Mesothelial cell of epicardium (in vitro differentiated cells): ENCODE results near the gene C3. TPM values are rescaled to one million over a fixed set of nuclear protein-coding genes. Genes with fewer than 3 reads are reported as not detected.

ENCODE experiments used
- DNase-seq, 2 experiments: peaks; one replicate each; pipeline ENCODE4 v3.0.0; 2021; ENCODE audit warnings: low spot score in 2 of 2; ENCODE audit not compliant: unreplicated experiment in 2 of 2
- H3K27ac Mint-ChIP-seq: 2 replicates; pipeline ENCODE4 v1.8.0; 2021; ENCODE audit warnings: mixed read lengths
- H3K27me3 Mint-ChIP-seq: 2 replicates; pipeline ENCODE4 v1.8.0; 2021; ENCODE audit warnings: low read depth, mixed read lengths
- H3K36me3 Mint-ChIP-seq: 2 replicates; pipeline ENCODE4 v1.8.0; 2021; ENCODE audit warnings: mixed read lengths
- H3K4me1 Mint-ChIP-seq: 2 replicates; pipeline ENCODE4 v1.8.0; 2021; ENCODE audit warnings: mixed read lengths
- H3K4me3 Mint-ChIP-seq: 2 replicates; pipeline ENCODE4 v1.8.0; 2021; ENCODE audit warnings: mild to moderate bottlenecking, moderate library complexity, mixed read lengths
- H3K9me3 Mint-ChIP-seq: 2 replicates; pipeline ENCODE4 v1.8.0; 2021; ENCODE audit warnings: mixed read lengths
- CTCF ChIP-seq: fragments of 200-600 bp; sonication (generic); IDR thresholded peaks from one replicate; pipeline ENCODE4 v1.5.0; 2021; ENCODE audit warnings: antibody characterized with exemption; ENCODE audit not compliant: unreplicated experiment
- total RNA-seq: library from RNA; stranded (reverse); gene quantifications from 3 replicates; pipeline ENCODE4 v1.2.1, GENCODE V29; 2021

Gene C3
- total RNA-seq, 1 donor from 2014 or later: 24.5 TPM

GRCh38 chr19:6718111-6718740, 2.2 kb downstream of the C3 start:
- no peak overlapping the region for H3K27ac Mint-ChIP-seq
- peaks cover 17% of the 10 kb centered on the region for H3K4me1 Mint-ChIP-seq
- no peak overlapping the region for H3K4me3 Mint-ChIP-seq
- no peak for TF ChIP-seq CTCF
- H3K9me3 Mint-ChIP-seq: no peaks in the 10 kb centered on the region
- DNase-seq: no peak
- H3K27me3 Mint-ChIP-seq: peaks cover 11% of the 10 kb centered on the region
- no peaks in the 10 kb centered on the region for H3K36me3 Mint-ChIP-seq

- H3K27ac Mint-ChIP-seq: no peak overlapping the region
- no peaks in the 10 kb centered on the region for H3K9me3 Mint-ChIP-seq
- H3K36me3 Mint-ChIP-seq: no peaks in the 10 kb centered on the region
- no peak for TF ChIP-seq CTCF
- no peak for DNase-seq
- peaks cover 13% of the 10 kb centered on the region for H3K4me1 Mint-ChIP-seq
- H3K4me3 Mint-ChIP-seq: no peak overlapping the region
- H3K27me3 Mint-ChIP-seq: peaks cover 17% of the 10 kb centered on the region
These were observed 2.9 kb downstream of the C3 start for GRCh38 chr19:6717441-6717971.

GRCh38 chr19:6717036-6717435, 3.4 kb downstream of the C3 start:
- no peak for DNase-seq
- peaks cover 11% of the 10 kb centered on the region for H3K4me1 Mint-ChIP-seq
- no peaks in the 10 kb centered on the region for H3K36me3 Mint-ChIP-seq
- H3K27me3 Mint-ChIP-seq: peaks cover 22% of the 10 kb centered on the region
- no peak for TF ChIP-seq CTCF
- no peak overlapping the region for H3K4me3 Mint-ChIP-seq
- H3K9me3 Mint-ChIP-seq: no peaks in the 10 kb centered on the region
- H3K27ac Mint-ChIP-seq: no peak overlapping the region

GRCh38 chr19:6716610-6716970, 3.9 kb downstream of the C3 start:
- Mint-ChIP-seq H3K4me3 (no peak overlapping the region), H3K27ac (no peak overlapping the region), H3K36me3 (no peaks in the 10 kb centered on the region), H3K4me1 (peaks cover 7% of the 10 kb centered on the region), H3K9me3 (no peaks in the 10 kb centered on the region), H3K27me3 (peaks cover 27% of the 10 kb centered on the region)
- DNase-seq: no peak
- no peak for TF ChIP-seq CTCF

- Mint-ChIP-seq H3K27me3 (peaks cover 43% of the 10 kb centered on the region), H3K4me1 (no peaks in the 10 kb centered on the region), H3K36me3 (no peaks in the 10 kb centered on the region), H3K4me3 (no peak overlapping the region), H3K9me3 (no peaks in the 10 kb centered on the region), H3K27ac (no peak overlapping the region)
- DNase-seq: no peak
- TF ChIP-seq CTCF: no peak
These were observed 5.5 kb downstream of the C3 start for GRCh38 chr19:6714749-6715555.
